Measurements from ENCODE around the gene TENM4. TPM values are rescaled to one million over a fixed set of nuclear protein-coding genes. Genes with fewer than 3 reads are reported as not detected.

Gene TENM4
- total RNA-seq, 1 donor from 2014 or later = 0.63 TPM

DNA sequence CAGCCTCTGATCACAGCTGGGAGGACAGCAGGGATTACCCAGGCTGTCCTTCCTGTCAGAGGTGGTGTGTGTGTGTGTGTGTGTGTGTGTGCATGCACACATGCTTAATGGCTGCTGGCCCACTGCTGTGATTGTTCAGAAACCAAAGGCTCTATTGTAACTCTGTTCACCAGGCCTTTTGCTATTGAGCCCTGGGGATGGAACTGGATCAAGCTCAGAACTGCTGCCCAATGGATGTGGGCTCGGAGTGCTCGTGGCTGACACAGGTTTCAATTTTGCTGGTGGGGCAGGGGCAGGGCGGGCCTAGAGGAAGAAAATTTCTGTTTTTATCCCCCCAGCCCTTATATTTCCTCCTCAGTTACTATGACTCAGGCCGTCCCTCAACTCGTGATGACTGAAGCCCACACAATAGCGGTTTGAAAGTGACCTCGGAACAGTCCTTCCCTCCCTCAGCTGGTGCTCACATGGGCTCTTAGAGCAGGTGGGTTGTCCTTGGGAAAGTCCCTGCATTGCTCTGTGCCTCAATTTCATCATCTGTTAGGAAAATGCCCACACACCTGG lies 359.3 kb downstream of the TENM4 start:
- peaks cover 4% of the 10 kb centered on the region for H3K4me1 ChIP-seq
- intact Hi-C loops (cut with micrococcal nuclease) = no loop called here
- H3K27me3 ChIP-seq (ENCODE audit: low read depth) = no peaks in the 10 kb centered on the region
- H3K36me3 ChIP-seq = no peaks in the 10 kb centered on the region
- DNase-seq = no peak
- H3K4me3 ChIP-seq = no peak overlapping the region
- no peak overlapping the region for H3K27ac ChIP-seq (replicated peaks)
- TF ChIP-seq, protein P1, sequence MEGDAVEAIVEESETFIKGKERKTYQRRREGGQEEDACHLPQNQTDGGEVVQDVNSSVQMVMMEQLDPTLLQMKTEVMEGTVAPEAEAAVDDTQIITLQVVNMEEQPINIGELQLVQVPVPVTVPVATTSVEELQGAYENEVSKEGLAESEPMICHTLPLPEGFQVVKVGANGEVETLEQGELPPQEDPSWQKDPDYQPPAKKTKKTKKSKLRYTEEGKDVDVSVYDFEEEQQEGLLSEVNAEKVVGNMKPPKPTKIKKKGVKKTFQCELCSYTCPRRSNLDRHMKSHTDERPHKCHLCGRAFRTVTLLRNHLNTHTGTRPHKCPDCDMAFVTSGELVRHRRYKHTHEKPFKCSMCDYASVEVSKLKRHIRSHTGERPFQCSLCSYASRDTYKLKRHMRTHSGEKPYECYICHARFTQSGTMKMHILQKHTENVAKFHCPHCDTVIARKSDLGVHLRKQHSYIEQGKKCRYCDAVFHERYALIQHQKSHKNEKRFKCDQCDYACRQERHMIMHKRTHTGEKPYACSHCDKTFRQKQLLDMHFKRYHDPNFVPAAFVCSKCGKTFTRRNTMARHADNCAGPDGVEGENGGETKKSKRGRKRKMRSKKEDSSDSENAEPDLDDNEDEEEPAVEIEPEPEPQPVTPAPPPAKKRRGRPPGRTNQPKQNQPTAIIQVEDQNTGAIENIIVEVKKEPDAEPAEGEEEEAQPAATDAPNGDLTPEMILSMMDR (IDR thresholded peaks at IDR 0.05; ENCODE audit: borderline replicate concordance) = no peak
- no peaks in the 10 kb centered on the region for H3K9me3 ChIP-seq (replicated peaks)

- intact Hi-C loops (cut with micrococcal nuclease) = no loop called here
- H3K9me3 ChIP-seq (replicated peaks) = no peaks in the 10 kb centered on the region
- DNase-seq = no peak
- H3K4me1 ChIP-seq = peaks cover 4% of the 10 kb centered on the region
- H3K27ac ChIP-seq (replicated peaks) = no peak overlapping the region
- H3K36me3 ChIP-seq = no peaks in the 10 kb centered on the region
- TF ChIP-seq, protein P1 (IDR thresholded peaks at IDR 0.05; ENCODE audit: borderline replicate concordance) = no peak
- no peak overlapping the region for H3K4me3 ChIP-seq
- no peaks in the 10 kb centered on the region for H3K27me3 ChIP-seq (ENCODE audit: low read depth)
Measured at GRCh38 chr11:79080551-79080950, 360.3 kb downstream of the TENM4 start.

DNA sequence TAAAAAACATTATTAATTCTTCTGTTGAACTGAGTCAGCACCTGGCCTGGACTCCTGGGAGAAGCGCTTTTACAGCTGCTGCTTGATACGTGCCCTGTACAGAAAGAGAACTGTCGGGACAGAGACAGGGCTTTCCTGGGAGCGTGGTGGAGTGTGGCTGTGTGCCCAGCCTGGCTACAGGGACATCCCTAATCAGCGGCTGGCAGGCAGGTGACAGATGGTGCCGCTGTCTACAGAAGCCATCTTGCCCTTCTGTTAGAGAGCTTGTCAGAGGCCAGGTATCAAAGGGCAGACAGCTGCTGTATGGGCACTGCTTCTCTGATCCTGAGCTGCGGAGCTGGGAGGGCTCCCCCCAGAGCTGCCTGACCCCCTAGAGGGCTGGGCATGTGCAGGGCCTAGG lies 361.8 kb downstream of the TENM4 start:
- Histone ChIP-seq H3K9me3 (replicated peaks) (no peaks in the 10 kb centered on the region), H3K27me3 (ENCODE audit: low read depth) (no peaks in the 10 kb centered on the region), H3K4me1 (peaks cover 4% of the 10 kb centered on the region), H3K4me3 (no peak overlapping the region), H3K27ac (replicated peaks) (no peak overlapping the region), H3K36me3 (no peaks in the 10 kb centered on the region)
- peak; percentile 23 for DNase-seq
- intact Hi-C loops (cut with micrococcal nuclease) = no loop called here
- TF ChIP-seq, protein P1 (IDR thresholded peaks at IDR 0.05; ENCODE audit: borderline replicate concordance) = no peak

DNA sequence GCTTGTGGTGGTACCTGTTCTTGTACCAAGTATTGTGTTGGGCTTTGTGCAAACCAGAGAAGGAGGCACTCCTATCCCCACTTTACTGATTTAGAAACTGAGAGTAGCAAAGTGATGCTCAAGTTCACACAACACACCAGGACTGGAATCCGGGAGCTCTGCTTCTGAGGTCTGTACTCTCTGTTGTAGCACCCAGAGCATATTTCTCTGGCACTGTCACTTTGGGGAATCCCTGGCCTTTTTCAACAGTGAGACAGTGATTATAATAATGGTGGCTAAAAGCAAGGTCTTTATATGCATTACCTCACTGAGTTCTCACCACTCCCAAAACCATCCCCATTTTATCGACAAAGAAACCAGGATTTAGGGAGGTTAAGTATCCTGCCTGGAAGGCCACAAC lies 362.4 kb downstream of the TENM4 start:
- peaks cover 4% of the 10 kb centered on the region for H3K4me1 ChIP-seq
- no peaks in the 10 kb centered on the region for H3K27me3 ChIP-seq (ENCODE audit: low read depth)
- H3K4me3 ChIP-seq = no peak overlapping the region
- intact Hi-C loops (cut with micrococcal nuclease) = no loop called here
- TF ChIP-seq, protein P1 (IDR thresholded peaks at IDR 0.05; ENCODE audit: borderline replicate concordance) = no peak
- DNase-seq = no peak
- no peak overlapping the region for H3K27ac ChIP-seq (replicated peaks)
- H3K36me3 ChIP-seq = no peaks in the 10 kb centered on the region
- H3K9me3 ChIP-seq (replicated peaks) = no peaks in the 10 kb centered on the region

GRCh38 chr11:79077702-79078330 lies 363.0 kb downstream of the TENM4 start:
- no peaks in the 10 kb centered on the region for H3K9me3 ChIP-seq (replicated peaks)
- H3K27me3 ChIP-seq (ENCODE audit: low read depth) = no peaks in the 10 kb centered on the region
- TF ChIP-seq, protein P1 (IDR thresholded peaks at IDR 0.05; ENCODE audit: borderline replicate concordance) = no peak
- no peak overlapping the region for H3K27ac ChIP-seq (replicated peaks)
- H3K36me3 ChIP-seq = no peaks in the 10 kb centered on the region
- no peak for DNase-seq
- intact Hi-C loops (cut with micrococcal nuclease) = loop anchor here (2.0 kb wide), 1 partner anchor 433 kb away; no protein-coding TSS in a partner anchor
- H3K4me1 ChIP-seq = peaks cover under 1% of the 10 kb centered on the region
- H3K4me3 ChIP-seq = no peak overlapping the region
